WERI-Rb-1 (cell line): ENCODE results near the gene SEC22A.

Experiments used
- DNase-seq: peaks from one replicate; pipeline ENCODE4 v3.0.0-alpha.2; 2020
- H3K27ac ChIP-seq: fragments of 250-450 bp; sonication (Bioruptor Pico); 2 replicates; pipeline ENCODE4 v1.5.1; 2020; ENCODE audit warnings: mild to moderate bottlenecking, moderate library complexity
- H3K27me3 ChIP-seq: fragments of 250-450 bp; sonication (Bioruptor Pico); 2 replicates; pipeline ENCODE4 v1.5.1; 2021; ENCODE audit warnings: mild to moderate bottlenecking, low read depth, moderate library complexity; ENCODE audit not compliant: insufficient read depth, severe bottlenecking
- H3K36me3 ChIP-seq: fragments of 250-450 bp; sonication (Bioruptor Pico); 2 replicates; pipeline ENCODE4 v1.5.1; 2020; ENCODE audit warnings: mild to moderate bottlenecking, moderate library complexity
- H3K4me3 ChIP-seq: 2 replicates; pipeline ENCODE4 v1.5.1; 2011; ENCODE audit warnings: low read depth, mild to moderate bottlenecking, control low read depth, low read length
- H3K9me3 ChIP-seq: fragments of 250-450 bp; sonication (Bioruptor Pico); 2 replicates; pipeline ENCODE4 v1.5.1; 2021; ENCODE audit warnings: mild to moderate bottlenecking, moderate library complexity; ENCODE audit not compliant: severe bottlenecking
- TF ChIP-seq, protein P1 (sequence below): IDR thresholded peaks from 2 replicates; pipeline ENCODE4 v1.5.1; 2011; ENCODE audit warnings: low read depth, mild to moderate bottlenecking, control low read depth, inconsistent platforms, low read length

SEC22A gene

DNA sequence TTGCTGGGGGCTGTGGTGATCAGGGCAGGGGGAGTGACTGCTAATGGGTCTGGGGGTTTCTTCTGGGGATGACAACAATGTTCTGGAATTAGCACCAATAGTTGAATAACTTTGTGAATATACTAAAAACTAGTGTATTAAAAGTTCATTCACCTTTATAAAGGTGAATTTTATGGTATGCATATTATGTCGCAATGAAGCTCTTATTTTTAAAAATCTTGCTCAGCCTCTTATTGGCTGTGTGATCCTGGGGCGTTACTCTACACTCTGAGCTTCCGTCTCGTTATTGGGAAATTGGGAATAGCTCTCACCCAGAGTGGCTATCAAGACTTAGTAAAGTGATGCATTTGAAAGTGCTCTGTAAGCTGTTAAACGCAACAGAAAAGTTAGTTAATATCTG lies 105.3 kb downstream of the SEC22A start:
- no peaks in the 10 kb centered on the region for H3K27me3 ChIP-seq
- H3K36me3 ChIP-seq = no peaks in the 10 kb centered on the region
- no peak overlapping the region for H3K27ac ChIP-seq
- H3K4me3 ChIP-seq = no peak overlapping the region
- no peaks in the 10 kb centered on the region for H3K9me3 ChIP-seq
- TF ChIP-seq, protein P1, sequence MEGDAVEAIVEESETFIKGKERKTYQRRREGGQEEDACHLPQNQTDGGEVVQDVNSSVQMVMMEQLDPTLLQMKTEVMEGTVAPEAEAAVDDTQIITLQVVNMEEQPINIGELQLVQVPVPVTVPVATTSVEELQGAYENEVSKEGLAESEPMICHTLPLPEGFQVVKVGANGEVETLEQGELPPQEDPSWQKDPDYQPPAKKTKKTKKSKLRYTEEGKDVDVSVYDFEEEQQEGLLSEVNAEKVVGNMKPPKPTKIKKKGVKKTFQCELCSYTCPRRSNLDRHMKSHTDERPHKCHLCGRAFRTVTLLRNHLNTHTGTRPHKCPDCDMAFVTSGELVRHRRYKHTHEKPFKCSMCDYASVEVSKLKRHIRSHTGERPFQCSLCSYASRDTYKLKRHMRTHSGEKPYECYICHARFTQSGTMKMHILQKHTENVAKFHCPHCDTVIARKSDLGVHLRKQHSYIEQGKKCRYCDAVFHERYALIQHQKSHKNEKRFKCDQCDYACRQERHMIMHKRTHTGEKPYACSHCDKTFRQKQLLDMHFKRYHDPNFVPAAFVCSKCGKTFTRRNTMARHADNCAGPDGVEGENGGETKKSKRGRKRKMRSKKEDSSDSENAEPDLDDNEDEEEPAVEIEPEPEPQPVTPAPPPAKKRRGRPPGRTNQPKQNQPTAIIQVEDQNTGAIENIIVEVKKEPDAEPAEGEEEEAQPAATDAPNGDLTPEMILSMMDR = no peak
- no peak for DNase-seq

DNA sequence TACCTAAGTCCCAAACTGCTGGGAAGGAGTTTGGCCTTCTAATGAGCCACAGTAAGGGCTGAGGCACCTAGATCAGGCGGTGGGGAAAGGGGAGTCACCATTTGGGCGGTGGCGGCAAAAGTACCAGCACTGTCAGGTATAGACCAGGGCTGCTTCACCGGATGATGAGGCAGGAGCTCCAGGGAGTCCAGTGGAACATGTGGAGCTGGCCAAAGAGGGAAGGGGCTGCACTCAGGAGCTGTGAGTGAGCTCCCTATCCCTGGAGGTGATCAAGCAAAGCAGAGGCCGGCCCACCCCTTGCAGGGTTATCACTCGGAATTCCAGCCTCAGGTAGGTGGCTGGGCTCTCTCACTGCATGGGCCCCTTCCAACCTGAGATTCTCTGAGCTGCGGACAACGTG lies 108.4 kb downstream of the SEC22A start:
- no peak for DNase-seq
- no peaks in the 10 kb centered on the region for H3K9me3 ChIP-seq
- H3K27ac ChIP-seq = no peak overlapping the region
- no peaks in the 10 kb centered on the region for H3K27me3 ChIP-seq
- TF ChIP-seq, protein P1 = no peak
- H3K4me3 ChIP-seq = no peak overlapping the region
- H3K36me3 ChIP-seq = no peaks in the 10 kb centered on the region

DNA sequence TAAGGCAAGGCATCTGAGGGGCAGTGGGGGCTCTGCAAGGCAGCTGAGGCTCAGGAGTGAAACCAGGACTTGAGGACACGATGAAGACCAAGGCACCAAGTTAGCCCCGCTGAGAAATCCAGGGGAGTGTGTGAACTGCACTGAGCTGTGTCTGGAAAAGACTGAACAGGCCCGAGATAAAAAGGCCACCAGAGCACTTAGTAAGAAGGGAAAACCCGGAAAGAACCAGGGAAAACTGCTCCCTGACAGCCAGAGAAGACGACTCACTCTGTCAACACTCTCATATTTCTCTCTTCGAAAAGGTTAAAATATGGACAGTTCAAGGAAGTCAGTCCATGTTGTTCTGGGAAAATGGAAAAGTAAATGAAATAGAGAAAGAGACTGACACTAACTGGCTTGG lies 109.0 kb downstream of the SEC22A start:
- Histone ChIP-seq H3K4me3 (no peak overlapping the region), H3K27me3 (no peaks in the 10 kb centered on the region), H3K9me3 (no peaks in the 10 kb centered on the region), H3K36me3 (no peaks in the 10 kb centered on the region), H3K27ac (no peak overlapping the region)
- DNase-seq = no peak
- TF ChIP-seq, protein P1 = no peak

DNA sequence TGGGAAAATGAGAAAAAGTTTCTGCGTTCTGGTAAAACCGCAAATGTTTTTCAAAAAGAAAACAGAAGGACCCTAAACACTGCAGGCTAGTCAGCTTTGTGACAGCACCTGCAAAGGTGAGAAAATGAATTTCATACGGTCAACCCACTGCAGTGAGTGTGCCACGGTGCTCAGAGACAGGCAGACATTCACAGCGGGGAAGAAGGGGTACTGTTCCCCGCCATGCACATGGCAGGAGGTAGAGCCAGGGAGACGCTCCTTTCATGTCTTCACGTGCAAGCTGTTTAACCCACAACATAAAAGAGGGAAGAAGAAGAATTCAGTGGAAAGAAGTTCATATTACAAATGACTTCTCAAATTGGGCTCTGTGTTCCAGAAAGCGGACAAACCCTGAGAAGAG lies 109.5 kb downstream of the SEC22A start:
- Histone ChIP-seq H3K4me3 (no peak overlapping the region), H3K9me3 (no peaks in the 10 kb centered on the region), H3K27me3 (no peaks in the 10 kb centered on the region), H3K36me3 (no peaks in the 10 kb centered on the region), H3K27ac (no peak overlapping the region)
- TF ChIP-seq, protein P1 = no peak
- no peak for DNase-seq

DNA sequence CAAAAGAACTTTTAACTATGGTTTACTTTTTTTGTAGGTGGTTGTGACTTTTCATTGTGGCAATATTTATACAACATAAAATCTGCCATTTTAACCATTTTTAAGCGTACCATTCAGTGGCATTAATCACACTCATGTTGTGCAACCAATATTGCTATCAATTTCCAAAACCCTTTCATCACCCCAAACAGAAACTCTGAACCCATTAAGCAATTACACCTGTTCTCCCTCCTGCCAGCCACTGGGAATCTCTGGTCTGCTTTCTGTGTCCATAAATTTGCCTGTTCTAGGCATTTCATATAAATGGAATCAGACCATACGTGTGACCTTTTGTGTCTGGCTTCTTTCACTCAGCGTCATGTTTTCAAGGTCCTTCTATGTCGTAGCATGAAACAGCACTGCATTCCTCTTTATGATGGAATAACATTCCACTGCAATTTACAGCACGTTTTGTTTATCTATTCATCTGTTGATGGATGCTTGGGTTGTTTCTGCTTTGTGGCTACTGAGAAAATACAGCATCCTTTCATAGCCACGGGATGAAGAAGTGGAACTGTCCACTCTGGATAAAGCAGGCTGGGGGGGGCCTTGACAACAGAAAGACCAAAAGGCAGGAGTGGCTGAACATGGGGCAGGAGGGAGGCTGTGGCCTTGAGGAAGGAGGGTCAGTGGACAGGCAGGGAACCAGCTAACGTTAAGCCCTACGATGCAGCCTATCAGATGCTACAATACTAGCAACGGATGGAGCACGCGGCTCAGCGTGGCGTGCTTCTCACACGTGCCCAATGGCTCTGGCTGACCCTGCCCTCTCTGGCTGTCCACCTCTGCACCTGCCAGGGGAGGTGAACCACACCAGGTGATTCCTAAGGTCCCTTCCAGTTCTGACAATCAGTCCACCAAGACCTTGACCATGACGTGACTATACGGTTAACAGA lies 110.9 kb downstream of the SEC22A start:
- no peak for DNase-seq
- Histone ChIP-seq H3K36me3 (no peaks in the 10 kb centered on the region), H3K9me3 (no peaks in the 10 kb centered on the region), H3K27me3 (no peaks in the 10 kb centered on the region), H3K27ac (no peak overlapping the region), H3K4me3 (no peak overlapping the region)
- TF ChIP-seq, protein P1 = no peak
